GM13976 (cell line): ENCODE data around the gene STXBP1.
A peak's percentile ranks its signal among the peaks of the same experiment; 100 is the strongest.

Experiments used
- DNase-seq: peaks from one replicate; pipeline ENCODE4 v3.0.0; 2012; ENCODE audit warnings: low spot score
- in situ Hi-C: fragments of 300-500 bp; cut with MboI; formaldehyde crosslinking; loops from one replicate; pipeline ENCODE4 v1.12.0; 2022; ENCODE audit warnings: low sequenced_read_pairs, mixed read lengths, inconsistent platforms; ENCODE audit not compliant: unreplicated experiment
- TF ChIP-seq, protein P1 (sequence below): IDR thresholded peaks from 2 replicates; pipeline ENCODE4 v1.5.1; 2012; ENCODE audit warnings: borderline replicate concordance, mild to moderate bottlenecking; ENCODE audit not compliant: insufficient read depth; ENCODE audit errors: extremely low read depth, missing control alignments, control extremely low read depth

The STXBP1 gene

DNA sequence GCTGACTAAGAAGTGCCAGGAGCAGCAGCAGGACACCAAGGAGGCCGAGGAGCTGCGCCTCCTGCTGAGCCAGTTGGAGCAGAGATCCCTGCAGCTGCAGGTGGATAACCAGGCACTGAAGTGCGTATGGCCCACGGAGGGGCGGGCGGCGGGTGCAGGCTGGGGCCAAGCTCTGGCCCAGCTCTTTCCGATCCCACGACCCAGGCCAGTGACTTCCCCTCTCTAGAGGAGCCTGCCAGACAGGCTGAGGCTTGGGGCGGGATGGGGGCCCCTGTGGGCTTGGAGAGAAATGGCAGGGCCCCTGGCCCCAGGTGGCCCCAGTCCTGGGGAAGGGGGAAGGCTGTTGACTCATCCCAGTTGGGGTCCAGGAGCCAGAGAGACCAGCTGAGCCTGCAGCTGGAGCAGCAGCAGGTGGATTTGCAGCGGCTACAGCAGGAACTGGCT is 99.8 kb downstream of the STXBP1 start:
- TF ChIP-seq, protein P1, sequence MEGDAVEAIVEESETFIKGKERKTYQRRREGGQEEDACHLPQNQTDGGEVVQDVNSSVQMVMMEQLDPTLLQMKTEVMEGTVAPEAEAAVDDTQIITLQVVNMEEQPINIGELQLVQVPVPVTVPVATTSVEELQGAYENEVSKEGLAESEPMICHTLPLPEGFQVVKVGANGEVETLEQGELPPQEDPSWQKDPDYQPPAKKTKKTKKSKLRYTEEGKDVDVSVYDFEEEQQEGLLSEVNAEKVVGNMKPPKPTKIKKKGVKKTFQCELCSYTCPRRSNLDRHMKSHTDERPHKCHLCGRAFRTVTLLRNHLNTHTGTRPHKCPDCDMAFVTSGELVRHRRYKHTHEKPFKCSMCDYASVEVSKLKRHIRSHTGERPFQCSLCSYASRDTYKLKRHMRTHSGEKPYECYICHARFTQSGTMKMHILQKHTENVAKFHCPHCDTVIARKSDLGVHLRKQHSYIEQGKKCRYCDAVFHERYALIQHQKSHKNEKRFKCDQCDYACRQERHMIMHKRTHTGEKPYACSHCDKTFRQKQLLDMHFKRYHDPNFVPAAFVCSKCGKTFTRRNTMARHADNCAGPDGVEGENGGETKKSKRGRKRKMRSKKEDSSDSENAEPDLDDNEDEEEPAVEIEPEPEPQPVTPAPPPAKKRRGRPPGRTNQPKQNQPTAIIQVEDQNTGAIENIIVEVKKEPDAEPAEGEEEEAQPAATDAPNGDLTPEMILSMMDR, result no peak
- in situ Hi-C loops, result no loop called here
- no peak for DNase-seq

DNA sequence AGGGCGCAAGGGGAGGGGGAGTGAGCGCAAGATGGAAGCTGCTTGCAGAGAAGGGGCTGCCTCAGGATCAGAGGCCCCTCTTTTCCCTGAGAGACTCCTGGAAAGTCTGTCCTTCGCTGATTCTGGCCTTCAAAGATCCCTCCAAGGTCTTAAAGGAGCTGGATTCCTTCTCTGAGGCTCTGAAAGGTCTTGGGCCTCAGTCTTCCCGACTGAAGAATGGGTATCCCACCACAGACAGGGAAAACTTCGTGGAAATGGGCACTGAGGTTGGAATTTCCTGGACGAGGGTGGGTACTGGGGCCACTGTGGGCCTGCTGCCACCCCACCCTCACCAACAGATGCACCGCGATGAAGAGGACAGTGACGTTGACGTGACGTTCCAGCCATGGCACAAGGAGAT is 100.3 kb downstream of the STXBP1 start:
- TF ChIP-seq, protein P1, result no peak
- DNase-seq, result no peak
- in situ Hi-C loops, result no loop called here

DNA sequence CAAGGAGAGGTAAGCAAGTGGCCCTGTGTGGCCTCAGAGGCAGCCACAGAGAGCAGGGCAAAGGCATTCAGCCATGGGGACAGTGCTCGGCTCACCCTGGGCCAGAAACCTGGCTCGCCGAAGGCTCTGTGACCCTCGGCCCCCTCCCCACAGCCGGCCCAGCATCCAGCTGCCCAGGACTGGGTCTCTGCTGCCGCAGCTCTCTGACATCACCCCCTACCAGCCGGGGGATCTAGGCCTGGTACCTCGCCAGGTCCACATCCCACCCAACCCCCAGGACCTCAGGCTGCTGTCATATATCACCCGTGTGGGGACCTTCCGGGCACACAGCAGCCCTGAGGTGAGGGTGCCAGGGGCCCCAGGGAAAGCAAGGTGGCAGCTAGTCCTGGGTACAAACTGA is 100.8 kb downstream of the STXBP1 start:
- in situ Hi-C loops, result no loop called here
- TF ChIP-seq, protein P1, result no peak
- no peak for DNase-seq

DNA sequence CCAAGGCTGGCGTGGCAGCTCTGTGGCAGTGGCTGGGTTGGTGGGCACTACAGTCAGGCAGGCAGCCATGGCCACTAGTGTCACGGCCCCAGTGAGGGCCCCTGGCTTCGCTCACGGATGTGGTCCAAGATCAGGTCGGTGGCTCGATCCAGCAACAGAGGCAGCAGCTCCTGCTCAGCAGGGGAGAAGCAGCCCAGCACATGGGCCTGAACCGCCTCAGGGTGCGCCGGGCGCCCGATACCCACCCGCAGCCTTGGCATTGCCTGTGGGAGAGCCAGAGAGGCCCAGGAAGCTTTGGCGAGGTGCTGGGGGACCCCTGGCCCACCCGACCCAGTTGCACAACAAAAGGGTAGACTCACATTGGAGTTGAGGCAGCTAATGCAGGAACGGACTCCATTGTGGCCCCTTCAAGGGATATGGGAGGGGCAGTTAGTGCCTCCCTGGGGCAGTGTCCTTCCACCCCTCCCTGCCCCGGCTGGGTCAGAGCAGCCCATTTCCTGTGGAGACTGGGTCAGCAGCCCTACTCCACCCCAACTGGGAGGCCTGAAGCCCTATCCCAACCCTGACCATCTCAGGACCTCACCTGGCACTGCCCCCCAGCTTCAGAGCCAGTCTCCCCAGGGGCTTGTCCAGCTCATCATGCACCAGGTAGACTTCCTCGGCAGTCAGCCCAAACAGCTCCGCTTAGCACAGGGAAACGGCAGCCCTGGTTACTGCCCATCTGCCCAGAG is 102.1 kb downstream of the STXBP1 start:
- TF ChIP-seq, protein P1, result no peak
- no peak for DNase-seq
- in situ Hi-C loops, result no loop called here

DNA sequence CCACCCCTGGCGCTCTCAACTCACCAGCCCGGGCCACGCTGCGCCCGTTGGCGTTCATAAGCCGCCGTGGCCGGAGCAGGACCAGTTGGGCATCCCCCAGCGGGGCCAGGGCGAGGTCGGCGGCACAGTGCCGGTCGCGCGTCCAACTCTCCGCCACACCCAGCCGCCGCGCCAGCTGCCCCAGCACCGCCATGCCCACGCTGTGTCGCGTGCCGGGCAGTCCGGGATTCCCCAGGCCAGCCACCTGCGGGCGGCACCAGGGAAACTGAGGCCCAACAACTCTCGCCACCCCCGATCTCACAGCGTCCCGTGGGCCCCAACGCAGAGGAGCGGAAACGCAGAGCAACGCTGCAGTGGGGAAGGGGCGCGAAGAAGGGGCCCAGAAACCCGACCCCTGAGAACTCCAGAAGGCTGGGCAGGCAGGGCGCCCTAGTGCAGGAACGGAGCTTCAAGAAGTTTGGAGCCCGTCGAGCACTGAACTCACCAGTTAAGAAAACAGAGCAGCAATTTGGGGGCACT is 102.9 kb downstream of the STXBP1 start:
- DNase-seq, result peak; percentile 61
- in situ Hi-C loops, result no loop called here
- TF ChIP-seq, protein P1, result no peak

DNA sequence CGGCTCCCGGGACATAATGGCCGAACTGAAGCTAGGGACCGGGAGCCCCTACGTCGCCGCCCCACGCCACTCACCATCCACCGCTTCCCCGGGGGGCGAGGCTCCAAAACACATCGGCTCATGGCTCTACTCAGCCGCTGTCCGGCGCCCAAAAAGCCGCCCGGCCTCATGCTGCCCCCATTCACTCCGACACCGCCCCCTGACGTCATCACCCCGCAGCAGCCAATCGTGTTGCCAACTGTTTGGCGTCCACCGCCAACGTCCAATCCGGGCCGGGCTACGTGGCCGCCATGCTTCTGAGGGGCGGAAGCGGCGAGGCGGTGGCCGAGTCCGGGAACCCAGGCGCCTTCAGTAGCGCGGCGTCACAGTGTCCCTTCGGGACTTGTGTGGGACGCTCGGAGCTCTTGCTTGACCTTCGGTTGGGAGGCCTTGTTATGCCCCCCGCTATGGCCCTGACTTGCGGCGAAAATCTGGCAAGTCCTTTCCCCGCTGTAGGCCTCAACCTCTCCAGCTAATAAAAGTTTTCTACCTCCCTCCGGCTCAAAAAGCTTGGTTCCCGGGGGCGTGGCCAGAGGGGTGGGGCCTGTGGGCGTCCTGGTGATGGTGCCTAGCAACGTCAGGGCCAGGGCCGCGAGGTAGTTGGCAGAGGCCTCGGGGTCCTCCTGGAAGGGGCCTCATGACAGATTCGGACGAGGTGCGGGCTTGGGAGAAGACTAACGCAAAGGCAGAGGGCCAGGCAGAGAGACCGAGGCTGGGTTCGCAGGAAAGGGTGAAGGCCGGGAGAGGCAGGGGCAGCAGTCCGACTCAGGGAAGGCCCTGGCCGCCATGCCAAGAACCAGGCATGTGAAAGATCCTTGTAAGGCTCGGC is 103.6 kb downstream of the STXBP1 start, which contains the start of the genes PTRH1 and TTC16:
Gene PTRH1 (minus strand): TSS at position 194 of the 868 bp plus-strand sequence. CDS start 24 bp downstream, at position 170.
Gene TTC16 (plus strand): TSS at position 610 of the 868 bp plus-strand sequence. CDS start 67 bp downstream, at position 677.
- peak; percentile 100 for DNase-seq
- in situ Hi-C loops, result no loop called here
- TF ChIP-seq, protein P1, result no peak
